Fibroblast of mammary gland (primary cell): ENCODE results near the gene GRID2.

ENCODE experiments used
- DNase-seq: peaks from one replicate; pipeline ENCODE4 v3.0.0-alpha.2; 2010; ENCODE audit warnings: low read depth
- H3K4me3 ChIP-seq: 2 replicates; pipeline ENCODE4 v1.5.1; 2011; ENCODE audit warnings: low read depth, mild to moderate bottlenecking, low read length, moderate library complexity; ENCODE audit not compliant: control insufficient read depth
- CTCF ChIP-seq: conservative IDR thresholded peaks from 2 replicates; pipeline ENCODE4 v1.5.1; 2011; ENCODE audit warnings: low read depth, low read length, inconsistent platforms; ENCODE audit not compliant: control insufficient read depth, insufficient read depth

Gene GRID2

GRCh38 chr4:93317057-93317456, 1013.3 kb downstream of the GRID2 start:
- H3K4me3 ChIP-seq: no peak overlapping the region
- no peak for TF ChIP-seq CTCF
- no peak for DNase-seq

GRCh38 chr4:93317561-93317960, 1013.8 kb downstream of the GRID2 start:
- no peak for TF ChIP-seq CTCF
- H3K4me3 ChIP-seq: no peak overlapping the region
- DNase-seq: no peak

GRCh38 chr4:93319041-93319440, 1015.3 kb downstream of the GRID2 start:
- H3K4me3 ChIP-seq: no peak overlapping the region
- no peak for TF ChIP-seq CTCF
- DNase-seq: no peak

- no peak for TF ChIP-seq CTCF
- no peak for DNase-seq
- H3K4me3 ChIP-seq: no peak overlapping the region
Observed at GRCh38 chr4:93320356-93320755, 1016.6 kb downstream of the GRID2 start.

- no peak overlapping the region for H3K4me3 ChIP-seq
- DNase-seq: no peak
- TF ChIP-seq CTCF: no peak
Observed at GRCh38 chr4:93327346-93327745, 1023.6 kb downstream of the GRID2 start.

- no peak for TF ChIP-seq CTCF
- no peak for DNase-seq
- no peak overlapping the region for H3K4me3 ChIP-seq
Observed at GRCh38 chr4:93334003-93334402, 1030.2 kb downstream of the GRID2 start.

GRCh38 chr4:93337196-93337595, 1033.4 kb downstream of the GRID2 start:
- DNase-seq: no peak
- TF ChIP-seq CTCF: no peak
- no peak overlapping the region for H3K4me3 ChIP-seq
